ENCODE data around the gene TPCN1.

The TPCN1 gene

DNA sequence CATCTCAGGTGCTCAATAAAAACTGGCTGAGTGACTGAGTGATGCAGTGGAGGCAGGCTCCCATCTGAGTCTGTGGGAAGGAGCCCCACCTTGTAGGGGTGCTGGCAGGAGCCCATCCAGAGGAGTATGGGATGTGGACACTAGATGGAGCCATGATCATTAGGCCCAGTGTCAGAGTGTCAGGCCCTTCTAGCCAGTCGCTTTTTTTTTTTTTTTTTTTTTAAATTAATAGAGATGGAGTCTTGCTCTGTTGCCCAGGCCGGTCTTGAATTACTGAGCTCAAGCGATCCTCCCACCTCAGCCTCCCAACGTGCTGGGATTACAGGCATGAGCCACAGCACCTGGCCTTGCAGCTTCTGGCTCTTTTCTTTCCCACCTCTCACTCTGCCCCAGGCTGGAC, 24.3 kb upstream of the TPCN1 start:
- Histone ChIP-seq H3K4me1 (ENCODE audit: low read depth, poor library complexity, severe bottlenecking) (no peaks in the 10 kb centered on the region), H4K20me1 (ENCODE audit: insufficient read depth) (no peaks in the 10 kb centered on the region), H3K4me2 (no peak overlapping the region), H3K4me3 (IDR thresholded peaks at IDR 0.05; ENCODE audit: insufficient read depth, low read depth, low read length) (no peak overlapping the region), H2AFZ (ENCODE audit: low read depth) (no peak overlapping the region), H3K9ac (no peak overlapping the region), H3K27ac (no peak overlapping the region), H3K27me3 (ENCODE audit: insufficient read depth, low read depth) (no peaks in the 10 kb centered on the region), H3K79me2 (ENCODE audit: insufficient read depth, low read depth) (no peaks in the 10 kb centered on the region), H3K36me3 (ENCODE audit: insufficient read depth) (no peaks in the 10 kb centered on the region)
- TF ChIP-seq, protein P1, sequence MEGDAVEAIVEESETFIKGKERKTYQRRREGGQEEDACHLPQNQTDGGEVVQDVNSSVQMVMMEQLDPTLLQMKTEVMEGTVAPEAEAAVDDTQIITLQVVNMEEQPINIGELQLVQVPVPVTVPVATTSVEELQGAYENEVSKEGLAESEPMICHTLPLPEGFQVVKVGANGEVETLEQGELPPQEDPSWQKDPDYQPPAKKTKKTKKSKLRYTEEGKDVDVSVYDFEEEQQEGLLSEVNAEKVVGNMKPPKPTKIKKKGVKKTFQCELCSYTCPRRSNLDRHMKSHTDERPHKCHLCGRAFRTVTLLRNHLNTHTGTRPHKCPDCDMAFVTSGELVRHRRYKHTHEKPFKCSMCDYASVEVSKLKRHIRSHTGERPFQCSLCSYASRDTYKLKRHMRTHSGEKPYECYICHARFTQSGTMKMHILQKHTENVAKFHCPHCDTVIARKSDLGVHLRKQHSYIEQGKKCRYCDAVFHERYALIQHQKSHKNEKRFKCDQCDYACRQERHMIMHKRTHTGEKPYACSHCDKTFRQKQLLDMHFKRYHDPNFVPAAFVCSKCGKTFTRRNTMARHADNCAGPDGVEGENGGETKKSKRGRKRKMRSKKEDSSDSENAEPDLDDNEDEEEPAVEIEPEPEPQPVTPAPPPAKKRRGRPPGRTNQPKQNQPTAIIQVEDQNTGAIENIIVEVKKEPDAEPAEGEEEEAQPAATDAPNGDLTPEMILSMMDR (conservative IDR thresholded peaks at IDR 0.05; ENCODE audit: low read depth, low read length): 0 out of 2 replicates have a peak, but pooled peaks have one; percentile 28

DNA sequence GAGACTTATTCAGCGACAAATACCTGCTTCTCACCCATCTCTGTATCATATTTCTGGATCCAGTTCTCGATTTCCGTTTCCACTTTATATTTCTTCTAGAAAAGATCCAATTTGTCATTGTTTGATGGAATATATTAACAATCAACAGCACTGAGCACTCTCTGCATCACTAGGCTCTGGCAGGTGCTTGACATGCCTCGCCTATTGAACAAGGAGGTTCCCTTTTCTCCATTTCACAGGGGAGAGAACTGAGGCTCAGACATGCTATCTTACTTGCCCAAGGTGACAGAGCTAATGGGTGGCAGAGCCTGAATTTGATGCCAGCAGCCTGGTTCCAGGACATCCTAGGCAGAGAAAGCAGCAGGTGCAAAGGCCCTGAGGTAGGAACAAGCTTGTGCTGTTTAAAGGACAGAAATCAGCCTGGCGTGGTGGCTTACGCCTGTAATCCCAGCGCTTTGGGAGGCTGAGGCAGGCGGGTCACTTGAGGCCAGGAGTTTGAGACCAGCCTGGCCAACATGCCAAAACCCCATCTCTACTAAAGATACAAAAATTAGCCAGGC, 23.7 kb upstream of the TPCN1 start:
- no peak overlapping the region for H3K27ac ChIP-seq
- H4K20me1 ChIP-seq (ENCODE audit: insufficient read depth): no peaks in the 10 kb centered on the region
- H2AFZ ChIP-seq (ENCODE audit: low read depth): no peak overlapping the region
- TF ChIP-seq, protein P1 (conservative IDR thresholded peaks at IDR 0.05; ENCODE audit: low read depth, low read length): no peak
- no peak overlapping the region for H3K4me2 ChIP-seq
- H3K27me3 ChIP-seq (ENCODE audit: insufficient read depth, low read depth): no peaks in the 10 kb centered on the region
- H3K4me3 ChIP-seq (IDR thresholded peaks at IDR 0.05; ENCODE audit: insufficient read depth, low read depth, low read length): no peak overlapping the region
- no peak overlapping the region for H3K9ac ChIP-seq
- no peaks in the 10 kb centered on the region for H3K4me1 ChIP-seq (ENCODE audit: low read depth, poor library complexity, severe bottlenecking)
- H3K79me2 ChIP-seq (ENCODE audit: insufficient read depth, low read depth): no peaks in the 10 kb centered on the region
- no peaks in the 10 kb centered on the region for H3K36me3 ChIP-seq (ENCODE audit: insufficient read depth)

DNA sequence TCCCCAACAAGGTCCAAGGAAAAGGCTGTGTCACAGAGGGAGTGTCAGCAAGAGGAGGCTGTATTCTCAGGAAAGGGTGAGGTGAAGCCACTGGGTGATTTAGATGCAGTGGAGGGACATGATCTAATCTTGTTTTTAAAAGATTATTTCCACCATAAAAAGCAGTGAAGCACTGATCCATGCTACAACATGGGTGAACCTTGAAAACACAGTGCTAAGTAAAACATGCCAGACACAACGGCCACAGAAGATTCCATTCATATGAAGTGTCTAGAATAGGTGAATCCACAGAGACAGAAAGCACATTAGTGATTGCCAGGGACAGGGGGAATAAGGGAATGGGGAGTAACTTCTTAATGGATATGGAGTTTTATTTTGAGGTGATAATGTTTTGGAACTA, 23.0 kb upstream of the TPCN1 start:
- H3K4me3 ChIP-seq (IDR thresholded peaks at IDR 0.05; ENCODE audit: insufficient read depth, low read depth, low read length): no peak overlapping the region
- H3K27me3 ChIP-seq (ENCODE audit: insufficient read depth, low read depth): no peaks in the 10 kb centered on the region
- H3K9ac ChIP-seq: no peak overlapping the region
- H3K4me1 ChIP-seq (ENCODE audit: low read depth, poor library complexity, severe bottlenecking): no peaks in the 10 kb centered on the region
- no peak overlapping the region for H3K4me2 ChIP-seq
- no peak overlapping the region for H3K27ac ChIP-seq
- no peaks in the 10 kb centered on the region for H3K36me3 ChIP-seq (ENCODE audit: insufficient read depth)
- no peaks in the 10 kb centered on the region for H4K20me1 ChIP-seq (ENCODE audit: insufficient read depth)
- no peak overlapping the region for H2AFZ ChIP-seq (ENCODE audit: low read depth)
- TF ChIP-seq, protein P1 (conservative IDR thresholded peaks at IDR 0.05; ENCODE audit: low read depth, low read length): no peak
- H3K79me2 ChIP-seq (ENCODE audit: insufficient read depth, low read depth): no peaks in the 10 kb centered on the region

DNA sequence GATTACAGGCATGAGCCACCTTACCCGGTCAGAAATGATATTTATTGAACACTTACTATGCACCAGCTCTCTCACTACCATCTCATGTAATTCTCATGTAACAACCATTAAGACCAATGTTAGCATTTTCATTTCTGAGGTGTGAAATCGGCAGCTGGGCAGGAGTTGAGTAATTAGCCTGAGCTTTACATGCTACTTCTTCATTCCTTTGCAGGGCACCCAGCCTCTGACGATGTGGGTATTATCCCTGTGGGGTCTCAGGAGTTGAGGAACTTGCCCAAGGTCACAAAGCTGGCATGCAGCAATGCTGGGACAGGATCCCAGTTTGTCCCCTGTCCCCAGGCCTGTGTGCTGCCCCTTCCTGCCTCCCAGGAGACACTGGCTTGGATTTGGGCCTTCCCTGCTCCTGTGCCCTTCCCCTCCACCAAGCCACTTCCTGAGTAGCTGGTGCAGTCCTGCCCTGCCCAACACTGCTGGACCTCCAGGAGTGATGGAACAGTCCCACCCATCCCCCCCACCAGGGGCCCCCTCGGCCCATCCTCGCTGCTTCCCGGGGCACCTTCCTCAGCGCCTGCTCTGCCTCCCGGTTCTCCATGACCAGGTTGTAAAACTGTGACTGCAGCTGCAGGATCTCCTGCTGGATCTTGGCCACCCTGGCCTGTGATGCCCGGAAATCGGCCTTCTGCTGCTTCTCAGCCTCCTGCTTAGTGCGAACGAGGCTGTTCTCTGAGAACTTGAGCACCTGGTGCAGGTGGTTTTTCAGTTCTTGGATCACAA, 21.1 kb upstream of the TPCN1 start:
- H3K27me3 ChIP-seq (ENCODE audit: insufficient read depth, low read depth): no peaks in the 10 kb centered on the region
- no peaks in the 10 kb centered on the region for H3K79me2 ChIP-seq (ENCODE audit: insufficient read depth, low read depth)
- no peak overlapping the region for H2AFZ ChIP-seq (ENCODE audit: low read depth)
- TF ChIP-seq, protein P1 (conservative IDR thresholded peaks at IDR 0.05; ENCODE audit: low read depth, low read length): no peak
- peaks cover 9% of the 10 kb centered on the region for H3K4me1 ChIP-seq (ENCODE audit: low read depth, poor library complexity, severe bottlenecking)
- no peak overlapping the region for H3K4me2 ChIP-seq
- H3K27ac ChIP-seq: no peak overlapping the region
- H4K20me1 ChIP-seq (ENCODE audit: insufficient read depth): no peaks in the 10 kb centered on the region
- H3K4me3 ChIP-seq (IDR thresholded peaks at IDR 0.05; ENCODE audit: insufficient read depth, low read depth, low read length): no peak overlapping the region
- H3K9ac ChIP-seq: no peak overlapping the region
- H3K36me3 ChIP-seq (ENCODE audit: insufficient read depth): no peaks in the 10 kb centered on the region

Data from KMS-11 (cell line).